Stimulated activated CD4-positive, alpha-beta T cell treated with anti-CD3 and anti-CD28 coated beads, Interleukin-2, amount 100 ng/mL, for 24 hours (primary cell): ENCODE data around the gene RIOK3.
"Not testable (repeated sequence)": the region's sequence is repeated elsewhere in the genome, so short reads cannot be mapped to it uniquely, and the experiment has no call there.

Experiments
- DNase-seq, 2 donors: peaks; one replicate each; pipeline ENCODE4 v3.0.0-alpha.2; 2020

The RIOK3 gene

GRCh38 chr18:23452728-23453679 lies at the start of gene RIOK3:
RIOK3 (plus strand) TSS chr18:23453287; CDS start chr18:23453440, 153 bp downstream.
- peak; percentile 92 to 95 for DNase-seq

- no peak for DNase-seq
Measured at GRCh38 chr18:23403310-23403709, 49.8 kb upstream of the RIOK3 start.

- no peak for DNase-seq
Measured at GRCh38 chr18:23405636-23406035, 47.5 kb upstream of the RIOK3 start.

GRCh38 chr18:23406271-23406787 lies 46.8 kb upstream of the RIOK3 start:
- DNase-seq: no peak

GRCh38 chr18:23412351-23412964 lies 40.6 kb upstream of the RIOK3 start:
- DNase-seq: no peak

GRCh38 chr18:23415515-23415914 lies 37.6 kb upstream of the RIOK3 start:
- DNase-seq: no peak

GRCh38 chr18:23416298-23416697 lies 36.8 kb upstream of the RIOK3 start:
- no peak for DNase-seq

- DNase-seq: no peak
Measured at GRCh38 chr18:23421277-23421676, 31.8 kb upstream of the RIOK3 start.

GRCh38 chr18:23422751-23423418 lies 30.2 kb upstream of the RIOK3 start:
- DNase-seq: no peak

- no peak for DNase-seq
Measured at GRCh38 chr18:23424616-23425015, 28.5 kb upstream of the RIOK3 start.

- DNase-seq: no peak
Measured at GRCh38 chr18:23428821-23429220, 24.3 kb upstream of the RIOK3 start.

GRCh38 chr18:23429538-23429937 lies 23.5 kb upstream of the RIOK3 start:
- DNase-seq: not testable (repeated sequence)

- no peak for DNase-seq
Measured at GRCh38 chr18:23433360-23433759, 19.7 kb upstream of the RIOK3 start.

GRCh38 chr18:23437357-23438045 lies 15.6 kb upstream of the RIOK3 start:
- peak; percentile 82 to 86 for DNase-seq

GRCh38 chr18:23438046-23438377 lies 15.1 kb upstream of the RIOK3 start:
- no peak for DNase-seq

GRCh38 chr18:23438608-23439366 lies 14.3 kb upstream of the RIOK3 start:
- DNase-seq: peak in 1 of 2 donors; percentile 10

GRCh38 chr18:23440131-23440530 lies 13.0 kb upstream of the RIOK3 start:
- no peak for DNase-seq

GRCh38 chr18:23442958-23443357 lies 10.1 kb upstream of the RIOK3 start:
- DNase-seq: no peak

GRCh38 chr18:23448291-23448690 lies 4.8 kb upstream of the RIOK3 start:
- DNase-seq: no peak

- no peak for DNase-seq
Measured at GRCh38 chr18:23450022-23450421, 3.1 kb upstream of the RIOK3 start.

- DNase-seq: no peak
Measured at GRCh38 chr18:23451011-23451410, 2.1 kb upstream of the RIOK3 start.

- no peak for DNase-seq
Measured at GRCh38 chr18:23451491-23451890, 1.6 kb upstream of the RIOK3 start.
